Measurements from ENCODE around the gene CYGB.

The CYGB gene

DNA sequence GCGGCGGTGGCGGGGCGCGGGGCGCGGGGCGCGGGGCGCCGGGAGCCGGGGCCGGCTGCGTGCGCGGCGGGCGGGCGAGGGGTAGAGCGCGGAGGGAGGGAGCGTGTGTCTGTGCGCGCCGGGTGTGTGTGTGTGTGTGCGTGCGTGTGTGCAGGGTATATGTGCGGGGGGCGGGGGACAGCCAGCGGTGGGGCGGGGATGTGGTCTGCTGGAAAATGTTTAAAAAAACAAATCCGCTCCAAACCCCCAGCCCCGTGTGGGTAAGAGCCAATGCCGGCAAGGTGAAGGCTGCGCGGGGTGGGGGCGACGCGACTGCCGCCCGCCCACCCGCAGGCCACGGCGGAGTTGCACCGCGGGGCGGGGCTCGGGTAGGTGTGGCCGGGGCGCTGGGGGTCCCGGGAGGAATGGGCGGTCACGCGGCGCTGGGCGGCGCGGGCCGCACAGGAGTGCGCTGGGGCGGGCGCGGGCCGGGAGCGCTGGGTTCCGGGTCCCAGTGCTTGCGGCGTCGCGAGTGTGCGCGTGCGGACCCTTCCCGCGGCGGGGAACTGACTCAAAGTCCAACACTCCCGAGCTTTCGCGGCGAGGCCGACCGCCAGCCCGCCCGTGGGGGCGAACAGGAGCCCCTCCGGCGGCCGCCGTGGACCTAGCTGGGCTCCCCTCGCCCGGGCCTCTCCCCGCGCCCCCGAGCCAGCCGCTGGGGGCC, at the start of gene CYGB:
Gene CYGB (minus strand): TSS at position 132 of the 703 bp plus-strand sequence. CDS start 167 bp downstream, outside the sequence.
- TF ChIP-seq, protein P1, sequence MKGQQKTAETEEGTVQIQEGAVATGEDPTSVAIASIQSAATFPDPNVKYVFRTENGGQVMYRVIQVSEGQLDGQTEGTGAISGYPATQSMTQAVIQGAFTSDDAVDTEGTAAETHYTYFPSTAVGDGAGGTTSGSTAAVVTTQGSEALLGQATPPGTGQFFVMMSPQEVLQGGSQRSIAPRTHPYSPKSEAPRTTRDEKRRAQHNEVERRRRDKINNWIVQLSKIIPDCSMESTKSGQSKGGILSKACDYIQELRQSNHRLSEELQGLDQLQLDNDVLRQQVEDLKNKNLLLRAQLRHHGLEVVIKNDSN (IDR thresholded peaks at IDR 0.05): peak; percentile 4; the same call in 1 of the 2 replicates
- no peak for TF ChIP-seq YY1 (IDR thresholded peaks at IDR 0.05; ENCODE audit: low read depth)
- peak; percentile 76; the same call in 1 of the 2 replicates for TF ChIP-seq ZBTB7A (IDR thresholded peaks at IDR 0.05; ENCODE audit: low read depth)

DNA sequence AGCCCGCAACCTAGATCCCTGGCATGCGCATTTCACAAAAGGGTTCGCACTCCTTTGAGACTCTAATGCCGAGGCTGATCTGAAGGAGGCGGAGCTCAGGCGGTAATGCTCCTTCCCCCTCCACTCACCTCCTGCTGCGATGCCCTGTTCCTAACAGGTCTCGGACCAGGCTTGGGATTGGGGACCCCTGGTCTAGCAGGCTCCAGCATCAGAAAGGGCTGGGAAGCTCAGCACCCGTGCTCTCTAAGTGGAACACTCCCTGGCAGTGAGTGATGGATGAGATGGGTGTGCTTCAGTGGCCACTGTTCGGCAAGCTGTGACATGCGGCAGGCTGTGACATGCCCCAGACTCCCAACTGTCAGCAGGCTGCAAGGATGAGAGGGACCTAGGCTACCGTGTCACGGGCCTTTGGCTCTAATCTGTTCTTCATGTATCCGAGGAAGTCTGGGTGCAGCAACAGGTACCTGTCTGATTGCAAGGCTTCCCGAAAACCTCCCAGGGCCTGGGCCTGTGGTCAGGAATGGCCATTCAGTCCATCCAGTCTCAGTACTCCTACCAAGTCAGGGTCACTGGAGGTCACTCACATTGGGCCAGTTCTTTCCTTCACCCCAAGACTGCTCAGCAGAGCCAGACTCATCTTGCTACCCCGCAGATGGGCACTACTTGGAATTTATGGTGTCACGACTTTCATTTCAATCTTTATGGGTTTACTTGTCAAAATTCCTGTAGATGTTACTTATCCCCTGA, 49.4 kb upstream of the CYGB start:
- TF ChIP-seq CEBPB (IDR thresholded peaks at IDR 0.05) (no peak), TAF1 (IDR thresholded peaks at IDR 0.05; ENCODE audit: low read depth) (no peak), RAD21 (IDR thresholded peaks at IDR 0.05; ENCODE audit: low read depth) (no peak), ZBTB7A (IDR thresholded peaks at IDR 0.05; ENCODE audit: low read depth) (no peak), CREB1 (IDR thresholded peaks at IDR 0.05; ENCODE audit: low read depth) (no peak), TCF12 (IDR thresholded peaks at IDR 0.05; ENCODE audit: low read depth) (no peak), NFIC (IDR thresholded peaks at IDR 0.05) (no peak), EP300 (IDR thresholded peaks at IDR 0.05; ENCODE audit: borderline replicate concordance) (no peak), TEAD4 (IDR thresholded peaks at IDR 0.05) (no peak), YY1 (IDR thresholded peaks at IDR 0.05; ENCODE audit: low read depth) (no peak), FOXM1 (IDR thresholded peaks at IDR 0.05; ENCODE audit: borderline replicate concordance, low read depth) (no peak), EGR1 (IDR thresholded peaks at IDR 0.05) (no peak)
- TF ChIP-seq, protein P2, sequence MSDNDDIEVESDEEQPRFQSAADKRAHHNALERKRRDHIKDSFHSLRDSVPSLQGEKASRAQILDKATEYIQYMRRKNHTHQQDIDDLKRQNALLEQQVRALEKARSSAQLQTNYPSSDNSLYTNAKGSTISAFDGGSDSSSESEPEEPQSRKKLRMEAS (IDR thresholded peaks at IDR 0.05): no peak
- TF ChIP-seq, protein P1 (IDR thresholded peaks at IDR 0.05): no peak
- TF ChIP-seq, protein P3, sequence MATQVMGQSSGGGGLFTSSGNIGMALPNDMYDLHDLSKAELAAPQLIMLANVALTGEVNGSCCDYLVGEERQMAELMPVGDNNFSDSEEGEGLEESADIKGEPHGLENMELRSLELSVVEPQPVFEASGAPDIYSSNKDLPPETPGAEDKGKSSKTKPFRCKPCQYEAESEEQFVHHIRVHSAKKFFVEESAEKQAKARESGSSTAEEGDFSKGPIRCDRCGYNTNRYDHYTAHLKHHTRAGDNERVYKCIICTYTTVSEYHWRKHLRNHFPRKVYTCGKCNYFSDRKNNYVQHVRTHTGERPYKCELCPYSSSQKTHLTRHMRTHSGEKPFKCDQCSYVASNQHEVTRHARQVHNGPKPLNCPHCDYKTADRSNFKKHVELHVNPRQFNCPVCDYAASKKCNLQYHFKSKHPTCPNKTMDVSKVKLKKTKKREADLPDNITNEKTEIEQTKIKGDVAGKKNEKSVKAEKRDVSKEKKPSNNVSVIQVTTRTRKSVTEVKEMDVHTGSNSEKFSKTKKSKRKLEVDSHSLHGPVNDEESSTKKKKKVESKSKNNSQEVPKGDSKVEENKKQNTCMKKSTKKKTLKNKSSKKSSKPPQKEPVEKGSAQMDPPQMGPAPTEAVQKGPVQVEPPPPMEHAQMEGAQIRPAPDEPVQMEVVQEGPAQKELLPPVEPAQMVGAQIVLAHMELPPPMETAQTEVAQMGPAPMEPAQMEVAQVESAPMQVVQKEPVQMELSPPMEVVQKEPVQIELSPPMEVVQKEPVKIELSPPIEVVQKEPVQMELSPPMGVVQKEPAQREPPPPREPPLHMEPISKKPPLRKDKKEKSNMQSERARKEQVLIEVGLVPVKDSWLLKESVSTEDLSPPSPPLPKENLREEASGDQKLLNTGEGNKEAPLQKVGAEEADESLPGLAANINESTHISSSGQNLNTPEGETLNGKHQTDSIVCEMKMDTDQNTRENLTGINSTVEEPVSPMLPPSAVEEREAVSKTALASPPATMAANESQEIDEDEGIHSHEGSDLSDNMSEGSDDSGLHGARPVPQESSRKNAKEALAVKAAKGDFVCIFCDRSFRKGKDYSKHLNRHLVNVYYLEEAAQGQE (IDR thresholded peaks at IDR 0.05; ENCODE audit: low read depth): no peak

DNA sequence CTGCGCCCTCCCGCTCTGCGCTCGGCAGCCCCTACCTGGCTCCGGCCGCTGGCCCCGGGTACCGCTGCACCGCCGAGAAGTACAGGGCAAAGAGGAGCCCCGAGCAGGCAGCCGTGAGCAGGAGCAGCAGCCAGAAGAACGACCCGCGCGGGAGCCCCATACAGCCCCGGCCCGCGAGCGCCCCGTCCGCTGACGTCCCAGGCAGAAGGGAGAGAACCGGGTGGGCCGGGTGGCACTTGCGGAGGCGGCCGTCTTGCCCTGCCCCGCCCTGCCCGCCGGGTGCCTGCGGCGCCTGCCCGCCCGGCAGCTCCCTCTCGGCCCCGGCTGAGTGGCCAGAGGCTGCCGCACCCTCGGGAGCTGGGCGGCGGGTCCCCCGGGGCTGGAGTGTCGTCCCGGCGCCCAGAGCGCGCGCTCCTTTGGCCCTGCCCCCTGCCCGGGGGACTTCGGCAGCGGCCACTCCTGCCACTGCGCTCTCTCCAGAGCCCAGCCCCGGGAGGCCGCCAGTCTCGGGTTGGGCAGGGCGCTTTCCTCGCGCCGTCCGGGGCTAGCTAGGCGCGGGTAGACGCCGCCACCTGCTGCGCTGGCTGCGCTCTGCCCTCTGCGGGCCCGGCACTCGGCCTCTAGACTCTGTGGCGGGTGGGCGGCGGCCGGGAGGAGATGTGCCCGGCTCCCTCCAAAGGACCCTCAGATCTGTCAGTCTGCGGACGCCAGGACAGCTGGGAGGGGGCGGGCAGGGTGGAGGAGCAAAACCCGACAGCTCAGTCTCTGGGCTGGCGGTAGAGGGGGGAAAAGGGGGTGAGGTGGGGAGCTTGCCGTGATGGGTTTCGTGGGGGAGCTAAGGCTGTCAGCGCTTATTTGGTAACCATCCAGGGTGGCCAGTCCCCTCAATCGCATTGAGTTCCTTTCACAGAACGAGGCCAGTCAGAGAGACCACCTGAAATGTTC, 48.4 kb upstream of the CYGB start, which contains the start of gene ST6GALNAC2:
Gene ST6GALNAC2 (minus strand): TSS at position 212 of the 945 bp plus-strand sequence. CDS start 52 bp downstream, at position 160.
- TF ChIP-seq TAF1 (IDR thresholded peaks at IDR 0.05; ENCODE audit: low read depth) (peak; percentile 37; the same call in 1 of the 2 replicates), CREB1 (IDR thresholded peaks at IDR 0.05; ENCODE audit: low read depth) (no peak), YY1 (IDR thresholded peaks at IDR 0.05; ENCODE audit: low read depth) (no peak), CEBPB (IDR thresholded peaks at IDR 0.05) (no peak), TEAD4 (IDR thresholded peaks at IDR 0.05) (no peak; the same call in none of the 2 replicates), EGR1 (IDR thresholded peaks at IDR 0.05) (peak; percentile 55), ZBTB7A (IDR thresholded peaks at IDR 0.05; ENCODE audit: low read depth) (peak; percentile 30; the same call in 1 of the 2 replicates), NFIC (IDR thresholded peaks at IDR 0.05) (peak; percentile 17; the same call in 1 of the 2 replicates), TCF12 (IDR thresholded peaks at IDR 0.05; ENCODE audit: low read depth) (peak; percentile 20; the same call in 1 of the 2 replicates), EP300 (IDR thresholded peaks at IDR 0.05; ENCODE audit: borderline replicate concordance) (no peak), RAD21 (IDR thresholded peaks at IDR 0.05; ENCODE audit: low read depth) (peak; percentile 44; the same call in 1 of the 2 replicates), FOXM1 (IDR thresholded peaks at IDR 0.05; ENCODE audit: borderline replicate concordance, low read depth) (no peak)
- TF ChIP-seq, protein P2 (IDR thresholded peaks at IDR 0.05): peak; percentile 25; the same call in 1 of the 2 replicates
- TF ChIP-seq, protein P1 (IDR thresholded peaks at IDR 0.05): no peak
- TF ChIP-seq, protein P3 (IDR thresholded peaks at IDR 0.05; ENCODE audit: low read depth): no peak
